GM19239 (cell line): ENCODE results near the gene MCOLN2.

Experiments
- DNase-seq: peaks from one replicate; pipeline ENCODE4 v3.0.0; 2011; ENCODE audit warnings: low spot score; ENCODE audit not compliant: insufficient read length
- FAIRE-seq: peaks from 2 replicates; lab custom pipeline; 2011; peaks lifted over from hg19 to GRCh38; lab: Jason Lieb, UNC

The MCOLN2 gene

DNA sequence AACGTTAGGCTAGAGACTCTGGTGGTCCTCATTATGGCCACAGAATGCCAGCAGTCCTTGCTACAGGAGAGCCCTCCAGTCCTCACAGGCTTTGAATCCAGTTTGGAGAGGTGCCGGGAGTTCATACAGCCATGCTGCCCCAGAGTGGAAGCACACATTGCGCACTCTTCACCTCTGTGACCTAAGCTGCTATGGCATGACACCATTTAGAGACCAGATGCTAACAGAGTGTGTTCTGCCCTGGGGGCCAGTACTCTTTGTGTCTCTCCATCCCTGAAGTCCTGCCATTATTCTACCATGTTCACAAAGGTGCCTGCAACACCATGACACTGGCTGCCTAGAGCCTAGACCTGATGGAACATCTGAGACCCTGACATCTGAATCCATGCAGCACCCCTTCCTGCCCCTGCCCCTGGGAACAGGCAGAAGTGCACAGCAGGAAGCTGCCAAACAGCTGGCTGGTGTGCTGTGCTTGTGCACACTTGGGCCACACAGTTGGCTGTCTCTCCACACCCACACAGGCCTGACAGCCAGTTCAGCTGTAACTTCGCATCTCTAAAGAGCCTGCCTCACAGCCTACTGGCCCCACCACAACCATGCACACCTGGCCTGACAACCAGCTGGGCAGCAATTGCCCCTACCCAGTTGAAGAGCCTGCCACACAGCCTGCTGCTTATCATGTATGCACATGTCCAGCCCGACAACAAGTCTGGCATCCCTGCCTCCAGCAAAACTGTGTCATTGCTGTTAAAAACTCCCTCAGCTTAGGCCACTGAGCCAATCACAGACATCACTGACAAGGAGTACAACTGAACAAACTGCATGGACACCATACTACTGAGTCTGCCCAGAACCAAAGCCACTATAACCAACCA, 49.1 kb downstream of the MCOLN2 start:
- no peak for FAIRE-seq
- DNase-seq = no peak

- DNase-seq (no peak), FAIRE-seq (no peak)
Measured at GRCh38 chr1:84946631-84947030, 50.3 kb downstream of the MCOLN2 start.

GRCh38 chr1:84944767-84945486, 52.0 kb downstream of the MCOLN2 start:
- peak; percentile 33 for DNase-seq
- peak; percentile 95 for FAIRE-seq

DNA sequence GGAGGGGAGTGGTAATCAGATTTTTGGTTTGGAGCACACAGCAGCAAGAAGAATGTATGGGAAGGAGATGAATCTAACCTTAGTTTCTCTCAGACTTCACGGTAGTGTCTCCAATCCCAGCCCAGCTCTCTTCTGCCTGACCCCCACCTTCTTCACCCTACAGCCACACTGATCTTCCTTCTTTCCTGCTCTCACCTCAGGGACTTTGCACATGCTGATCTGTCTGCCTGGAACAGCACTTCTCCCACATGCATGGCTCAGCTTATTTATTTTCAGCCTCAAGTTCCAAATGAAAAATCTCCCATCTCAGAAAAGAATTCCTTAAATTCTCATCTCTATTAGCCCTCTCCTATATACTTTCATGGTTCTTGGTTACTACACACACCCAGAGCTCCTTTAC, 55.1 kb downstream of the MCOLN2 start:
- FAIRE-seq (no peak), DNase-seq (no peak)

DNA sequence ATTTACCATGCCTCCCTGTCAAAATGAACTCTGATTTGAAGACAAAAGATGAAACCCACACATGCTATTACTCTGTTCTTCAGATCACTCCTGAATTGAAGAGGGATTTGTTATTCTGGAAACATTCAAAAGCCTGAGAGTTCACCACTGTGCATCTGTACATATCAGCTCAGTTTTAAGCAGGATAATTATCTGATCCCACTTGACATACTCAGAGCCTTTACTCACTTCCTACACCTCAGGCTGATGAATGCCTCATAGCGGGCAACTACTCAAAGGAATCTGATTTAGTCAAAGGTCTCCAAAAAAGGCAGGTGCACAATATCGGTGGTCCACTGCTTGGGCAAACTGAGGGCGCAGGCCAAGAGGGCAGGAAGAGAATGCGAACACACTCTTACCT, 56.4 kb downstream of the MCOLN2 start:
- DNase-seq (no peak), FAIRE-seq (no peak)

DNA sequence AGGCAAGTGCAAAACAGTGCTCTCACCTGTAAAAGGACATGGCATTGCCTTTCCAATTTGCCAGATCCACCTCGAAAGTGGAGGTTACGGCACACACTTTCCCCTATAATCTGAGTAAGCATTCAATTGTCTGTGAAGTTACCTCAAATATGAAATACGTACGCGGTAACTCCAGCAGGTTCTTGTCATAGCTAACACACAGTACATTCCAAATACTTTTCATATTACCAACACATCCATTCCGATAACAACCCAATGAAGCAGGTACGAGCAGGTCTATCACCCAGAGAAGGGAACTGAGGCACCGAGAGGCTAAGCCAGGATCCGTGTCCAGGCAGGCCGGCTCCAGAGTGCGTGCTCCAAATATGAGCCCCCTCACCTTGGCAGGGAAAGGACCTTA, 57.2 kb downstream of the MCOLN2 start:
- no peak for DNase-seq
- no peak for FAIRE-seq

DNA sequence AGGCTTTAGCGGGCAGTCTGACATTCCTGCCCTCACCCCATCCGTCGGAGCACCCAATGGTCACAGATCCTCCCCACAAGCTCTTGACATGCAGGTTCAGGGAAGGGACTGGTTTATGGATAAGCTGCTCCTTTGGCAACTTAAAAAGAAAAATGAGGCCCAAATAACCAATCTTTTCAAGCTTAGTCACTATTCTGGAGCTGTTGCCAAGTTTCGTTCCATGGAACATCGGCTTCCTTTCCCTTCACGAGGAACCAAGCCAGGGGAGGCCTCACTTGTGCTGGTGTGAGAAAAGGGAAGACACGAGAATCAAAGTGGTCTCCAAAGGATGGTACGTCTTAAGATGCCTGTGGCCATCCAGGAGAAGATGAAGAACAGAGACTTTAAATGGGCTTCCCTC, 57.8 kb downstream of the MCOLN2 start:
- FAIRE-seq (no peak), DNase-seq (no peak)

DNA sequence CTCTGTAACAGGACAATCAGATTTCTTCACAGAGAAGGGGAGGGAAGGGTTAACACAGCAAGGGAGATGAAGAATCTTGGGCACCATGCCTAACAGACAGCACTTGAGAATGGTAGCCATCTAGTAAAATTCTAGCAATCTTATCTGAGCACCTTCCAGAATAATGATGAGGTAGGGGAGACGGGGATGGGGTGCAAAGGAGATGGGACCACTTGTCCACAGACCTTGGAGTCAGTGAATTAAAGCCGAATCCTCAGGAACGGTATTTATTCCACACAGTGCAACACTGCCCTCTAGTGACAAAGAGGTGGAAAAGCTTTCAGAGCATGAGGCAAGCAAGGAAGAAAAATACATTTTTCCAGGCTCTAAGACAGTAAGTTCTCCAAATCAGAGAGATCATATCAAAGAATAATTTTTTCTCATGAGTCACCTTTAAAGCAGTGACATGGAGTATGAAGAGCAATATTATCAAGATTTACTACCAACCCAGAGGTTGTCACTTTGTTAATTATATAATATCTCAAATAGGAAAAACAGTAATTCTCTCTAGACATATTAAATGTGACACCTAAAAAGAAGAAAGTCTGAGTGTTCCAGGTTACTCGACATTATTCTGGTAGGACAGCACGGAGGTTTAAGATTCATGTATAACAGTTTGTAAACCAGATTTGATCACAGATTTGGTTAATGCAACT, 60.6 kb downstream of the MCOLN2 start:
- no peak for DNase-seq
- FAIRE-seq = peak; percentile 85

DNA sequence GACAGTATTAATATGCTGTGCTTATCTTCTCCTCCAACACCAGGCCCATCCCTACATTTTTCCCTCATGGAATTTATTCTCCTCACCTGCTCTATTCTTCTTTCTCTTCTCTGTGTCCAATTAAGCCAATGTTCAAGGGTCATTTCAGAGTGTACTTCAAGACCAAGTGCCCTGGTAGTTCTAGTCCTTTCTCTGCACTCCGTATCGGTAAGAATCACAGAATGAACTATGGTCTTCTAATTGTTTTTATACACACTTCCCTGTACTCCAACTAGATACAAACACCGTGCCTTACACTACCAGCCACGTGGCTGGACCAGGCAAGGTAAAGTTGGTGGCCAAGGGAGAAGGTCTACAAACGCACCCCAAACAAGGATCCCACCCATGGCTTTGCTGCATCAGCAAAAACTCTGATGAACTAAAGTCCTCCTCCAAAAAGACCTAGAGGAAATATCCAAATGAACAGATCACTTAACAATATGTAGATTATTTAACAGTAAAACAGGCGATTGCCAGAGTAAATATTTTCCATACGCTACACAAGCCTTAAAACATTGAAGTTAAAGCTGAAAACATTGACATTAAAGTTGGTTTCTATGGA, 63.8 kb downstream of the MCOLN2 start:
- FAIRE-seq = no peak
- DNase-seq = no peak

DNA sequence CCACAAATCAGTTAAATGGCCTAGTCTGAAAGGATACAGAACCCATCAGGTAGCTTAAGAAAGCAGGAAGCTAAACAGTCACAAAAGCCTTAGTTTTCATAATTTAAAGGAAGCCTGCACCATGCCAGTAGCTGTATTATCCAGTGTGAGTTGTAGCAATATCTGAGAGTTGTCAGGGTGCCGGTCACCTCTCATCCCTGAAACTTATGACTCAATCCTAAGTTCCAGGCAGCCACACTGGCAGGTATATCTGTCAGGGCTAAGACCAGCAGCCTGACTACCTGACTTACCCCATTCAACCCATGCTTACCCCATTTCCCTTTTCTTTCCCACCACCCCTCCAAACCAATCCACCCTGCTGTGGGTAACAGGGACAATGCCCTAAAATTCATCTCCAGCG, 66.1 kb downstream of the MCOLN2 start:
- no peak for FAIRE-seq

GRCh38 chr1:84930329-84930728, 66.6 kb downstream of the MCOLN2 start:
- no peak for DNase-seq
- FAIRE-seq = no peak

More for the DNA sequence above, 66.1 kb downstream of the MCOLN2 start:
- no peak for DNase-seq

GRCh38 chr1:84929581-84929980, 67.3 kb downstream of the MCOLN2 start:
- FAIRE-seq (no peak), DNase-seq (no peak)

GRCh38 chr1:84928979-84929378, 67.9 kb downstream of the MCOLN2 start:
- no peak for FAIRE-seq
- DNase-seq = no peak

GRCh38 chr1:84923317-84923716, 73.6 kb downstream of the MCOLN2 start:
- DNase-seq = no peak
- FAIRE-seq = no peak

GRCh38 chr1:84920159-84920558, 76.8 kb downstream of the MCOLN2 start:
- FAIRE-seq (no peak), DNase-seq (no peak)

GRCh38 chr1:84919461-84919970, 77.4 kb downstream of the MCOLN2 start:
- DNase-seq (no peak), FAIRE-seq (no peak)

- no peak for DNase-seq
- no peak for FAIRE-seq
Measured at GRCh38 chr1:84918726-84919336, 78.1 kb downstream of the MCOLN2 start.

DNA sequence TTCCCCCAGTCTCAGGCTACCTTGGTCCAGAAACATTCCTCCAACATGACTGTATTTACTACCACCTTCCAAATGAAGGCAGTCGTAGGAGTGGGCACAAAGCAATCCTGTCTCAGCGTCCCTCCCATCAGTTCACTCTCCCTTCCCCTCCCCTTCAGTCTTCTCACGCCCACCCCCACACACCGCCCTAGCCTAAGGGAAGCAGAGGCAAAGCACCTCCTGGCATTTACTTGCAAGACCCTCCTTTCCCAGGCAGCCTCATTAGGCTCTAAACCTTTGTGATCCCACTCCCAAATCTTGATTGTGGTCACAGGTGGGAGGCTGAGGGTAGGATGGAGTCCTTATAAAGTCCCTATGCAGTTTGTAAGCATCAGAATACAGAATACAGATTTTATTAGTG, 80.0 kb downstream of the MCOLN2 start:
- DNase-seq = no peak
- no peak for FAIRE-seq

- no peak for FAIRE-seq
- DNase-seq = no peak
Measured at GRCh38 chr1:84913555-84913892, 83.4 kb downstream of the MCOLN2 start.
